C4-2B (cell line): Measurements from ENCODE around the gene ALG1L2.
"Not testable (repeated sequence)": the region's sequence is repeated elsewhere in the genome, so short reads cannot be mapped to it uniquely, and the experiment has no call there.

Experiments used
- H3K27ac ChIP-seq: fragments of 450-650 bp; 2 replicates; pipeline ENCODE4 v1.5.1; 2017
- ZFX ChIP-seq: fragments of 450-650 bp; IDR thresholded peaks from 2 replicates; pipeline ENCODE4 v1.6.1; 2017
- TF ChIP-seq, protein P1 (sequence below): fragments of 450-650 bp; conservative IDR thresholded peaks from 2 replicates; pipeline ENCODE4 v1.5.1; 2017; ENCODE audit warnings: mild to moderate bottlenecking

The ALG1L2 gene

DNA sequence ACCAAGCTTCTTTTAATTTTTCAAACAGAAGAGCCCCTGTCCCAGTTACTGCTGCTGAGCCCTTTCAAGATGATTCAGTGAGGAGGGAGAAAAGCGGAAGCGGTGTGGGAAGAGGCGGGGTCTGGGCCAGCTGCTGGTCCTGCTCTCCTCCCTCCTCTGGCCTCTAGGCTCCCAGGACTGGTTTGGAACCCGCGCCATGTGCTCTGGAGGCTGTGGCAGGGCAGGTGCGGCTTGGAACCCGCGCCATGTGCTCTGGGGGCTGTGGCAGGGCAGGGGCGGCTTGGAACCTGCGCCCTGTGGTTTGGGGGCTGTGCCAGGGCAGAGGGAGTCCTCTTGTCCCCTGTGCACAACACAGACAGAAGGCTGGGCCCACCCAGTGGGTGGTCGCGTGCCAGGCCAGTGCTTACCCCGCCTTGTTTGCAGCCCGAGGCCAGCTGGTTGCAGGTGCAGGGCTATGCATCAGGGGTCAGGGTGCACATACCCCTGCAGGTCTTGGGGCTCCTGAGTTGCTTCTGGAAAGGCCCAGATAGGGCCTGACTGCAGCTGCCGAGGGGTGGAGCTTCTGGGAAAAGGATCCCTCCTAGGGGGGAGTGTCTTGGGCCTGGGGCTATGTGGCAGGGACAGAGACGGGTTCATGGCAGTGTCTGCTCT lies 12.2 kb downstream of the ALG1L2 start:
- TF ChIP-seq, protein P1, sequence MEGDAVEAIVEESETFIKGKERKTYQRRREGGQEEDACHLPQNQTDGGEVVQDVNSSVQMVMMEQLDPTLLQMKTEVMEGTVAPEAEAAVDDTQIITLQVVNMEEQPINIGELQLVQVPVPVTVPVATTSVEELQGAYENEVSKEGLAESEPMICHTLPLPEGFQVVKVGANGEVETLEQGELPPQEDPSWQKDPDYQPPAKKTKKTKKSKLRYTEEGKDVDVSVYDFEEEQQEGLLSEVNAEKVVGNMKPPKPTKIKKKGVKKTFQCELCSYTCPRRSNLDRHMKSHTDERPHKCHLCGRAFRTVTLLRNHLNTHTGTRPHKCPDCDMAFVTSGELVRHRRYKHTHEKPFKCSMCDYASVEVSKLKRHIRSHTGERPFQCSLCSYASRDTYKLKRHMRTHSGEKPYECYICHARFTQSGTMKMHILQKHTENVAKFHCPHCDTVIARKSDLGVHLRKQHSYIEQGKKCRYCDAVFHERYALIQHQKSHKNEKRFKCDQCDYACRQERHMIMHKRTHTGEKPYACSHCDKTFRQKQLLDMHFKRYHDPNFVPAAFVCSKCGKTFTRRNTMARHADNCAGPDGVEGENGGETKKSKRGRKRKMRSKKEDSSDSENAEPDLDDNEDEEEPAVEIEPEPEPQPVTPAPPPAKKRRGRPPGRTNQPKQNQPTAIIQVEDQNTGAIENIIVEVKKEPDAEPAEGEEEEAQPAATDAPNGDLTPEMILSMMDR, result no peak
- no peak for TF ChIP-seq ZFX
- H3K27ac ChIP-seq, result no peak overlapping the region

DNA sequence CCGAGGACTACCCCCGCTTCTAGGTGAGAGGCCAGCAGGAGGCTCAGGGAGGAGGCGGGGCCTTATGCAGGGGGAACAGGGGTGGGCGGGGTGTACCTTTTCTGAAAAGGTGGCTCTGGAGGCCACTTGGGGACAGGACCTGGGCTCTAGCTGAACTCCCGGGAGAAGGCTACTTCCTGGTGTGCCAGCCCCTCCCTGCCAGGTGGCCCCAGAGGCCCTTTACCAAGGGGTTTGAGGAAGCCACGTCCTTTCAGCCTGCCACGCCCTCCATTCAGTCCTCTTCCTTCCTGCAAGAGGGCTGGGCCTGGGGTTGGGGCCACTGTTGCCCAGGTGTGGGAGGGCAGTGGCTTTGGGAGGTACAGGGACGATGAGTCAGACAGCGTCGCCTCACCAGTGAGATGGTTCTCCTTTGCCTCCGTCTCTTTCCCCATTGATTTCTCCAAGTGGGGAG lies 12.9 kb downstream of the ALG1L2 start:
- H3K27ac ChIP-seq, result not testable (repeated sequence)

DNA sequence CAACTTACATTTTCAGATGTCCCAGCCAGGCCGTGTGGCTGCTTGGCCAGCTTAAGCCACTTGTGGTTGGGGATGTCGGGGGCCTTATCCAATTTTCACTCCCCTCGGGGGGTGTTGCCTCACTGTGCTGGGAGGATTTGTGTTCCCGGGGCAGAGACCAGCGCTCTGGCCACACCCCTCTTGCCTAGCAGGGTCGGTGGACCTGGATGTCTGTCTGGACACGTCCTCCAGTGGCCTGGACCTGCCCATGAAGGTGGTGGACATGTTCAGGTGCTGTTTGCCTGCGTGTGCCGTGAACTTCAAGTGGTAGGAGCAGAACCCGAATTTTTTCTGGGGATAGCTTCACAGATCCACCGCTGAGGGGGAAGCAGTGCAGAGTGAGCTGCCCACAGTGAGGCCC lies 14.2 kb downstream of the ALG1L2 start:
- not testable (repeated sequence) for H3K27ac ChIP-seq

DNA sequence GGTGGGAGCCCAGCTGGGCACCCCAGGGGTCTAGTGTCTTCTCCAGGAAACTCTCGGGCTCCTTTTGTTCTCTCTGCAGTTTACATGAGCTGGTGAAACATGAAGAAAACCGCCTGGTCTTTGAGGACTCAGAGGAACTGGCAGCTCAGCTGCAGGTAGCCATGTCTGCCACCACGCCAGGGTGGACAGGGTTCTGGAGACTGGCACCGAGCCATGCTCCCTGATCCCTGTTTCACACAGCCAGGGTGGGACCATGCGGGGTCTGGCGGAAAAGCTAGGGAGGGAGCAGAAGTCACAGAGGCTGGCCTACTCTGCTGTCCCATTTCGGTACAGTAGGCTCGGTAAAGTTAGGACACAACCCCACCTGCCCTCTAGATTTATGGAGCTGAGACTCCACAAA lies 15.5 kb downstream of the ALG1L2 start:
- not testable (repeated sequence) for H3K27ac ChIP-seq

DNA sequence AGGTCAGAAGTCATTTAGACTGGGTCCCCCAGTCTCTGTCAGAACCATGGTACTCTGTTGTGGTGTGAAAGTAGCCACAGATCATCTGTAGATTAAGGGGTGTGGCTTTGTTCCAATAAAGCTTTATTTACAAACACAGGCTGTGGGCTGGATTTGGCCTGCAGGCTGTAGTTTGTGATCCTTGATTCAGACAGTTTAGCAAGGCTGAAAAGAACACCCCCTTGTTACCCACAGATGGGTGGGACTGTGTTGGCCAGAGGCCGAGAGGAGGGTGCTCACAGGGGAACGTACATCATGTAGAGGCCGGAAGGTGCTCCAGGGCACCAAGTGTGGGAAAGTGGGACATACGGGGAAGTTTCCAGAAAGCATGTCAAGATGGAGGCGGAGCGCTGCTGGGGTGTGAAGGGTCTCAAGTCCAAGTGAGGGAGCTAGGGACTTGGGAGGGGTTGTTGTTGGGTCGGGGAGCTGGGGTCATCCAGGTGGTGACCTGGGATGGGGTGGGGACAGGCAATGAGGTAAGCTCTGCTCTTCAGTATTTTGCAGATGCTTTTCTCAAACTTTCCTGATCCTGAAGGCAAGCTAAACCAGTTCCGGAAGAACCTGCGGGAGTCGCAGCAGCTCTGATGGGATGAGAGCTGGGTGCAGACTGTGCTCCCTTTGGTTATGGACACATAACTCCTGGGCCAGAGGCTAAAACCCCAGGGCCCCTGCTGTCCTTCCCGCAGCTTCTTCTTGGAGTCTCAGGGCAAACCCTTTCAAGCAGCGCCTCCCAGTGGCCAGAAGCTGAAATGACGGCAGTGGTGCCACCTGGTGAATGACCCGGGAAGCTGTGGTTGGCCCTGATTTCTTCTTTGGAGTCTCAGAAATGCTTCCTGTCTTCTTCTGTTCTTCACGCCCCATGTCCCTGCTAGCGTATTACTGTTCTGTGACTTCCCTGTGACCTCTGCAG lies 16.3 kb downstream of the ALG1L2 start:
- TF ChIP-seq, protein P1, result peak; percentile 44; the same call in 1 of the 2 replicates

DNA sequence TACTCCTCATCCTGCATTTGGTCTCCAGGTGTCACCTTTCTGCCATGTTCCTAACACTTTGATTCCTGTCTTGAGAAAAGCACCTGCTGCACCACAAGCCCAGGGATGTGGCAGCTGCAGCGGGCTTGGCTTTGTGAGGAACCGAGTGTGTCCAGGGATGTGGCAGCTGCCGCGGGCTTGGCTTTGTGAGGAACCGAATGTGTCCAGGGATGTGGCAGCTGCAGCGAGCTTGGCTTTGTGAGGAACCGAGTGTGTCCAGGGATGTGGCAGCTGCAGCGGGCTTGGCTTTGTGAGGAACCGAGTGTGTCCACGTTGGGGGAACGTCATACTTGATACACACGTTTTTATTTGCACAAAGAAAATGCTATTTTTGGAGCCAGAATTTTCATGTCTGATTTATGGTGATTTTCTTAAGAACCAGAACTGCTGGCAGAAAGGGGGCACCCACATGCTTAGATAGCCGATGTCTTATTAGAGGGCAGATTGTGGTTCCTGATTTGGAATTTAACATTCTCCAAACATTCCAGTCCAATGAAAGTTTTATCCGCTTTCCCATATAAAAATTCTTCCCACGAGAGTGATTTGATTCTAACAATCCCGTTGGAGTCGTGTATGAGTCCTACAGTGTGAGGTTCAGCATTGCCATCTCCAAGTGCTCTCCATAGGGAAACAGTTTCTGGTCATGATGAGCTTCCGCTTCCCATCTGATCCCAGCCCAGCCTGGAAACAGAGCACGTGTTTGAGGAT lies 17.2 kb downstream of the ALG1L2 start:
- H3K27ac ChIP-seq, result not testable (repeated sequence)

More for the DNA sequence above, 16.3 kb downstream of the ALG1L2 start:
- not testable (repeated sequence) for H3K27ac ChIP-seq

DNA sequence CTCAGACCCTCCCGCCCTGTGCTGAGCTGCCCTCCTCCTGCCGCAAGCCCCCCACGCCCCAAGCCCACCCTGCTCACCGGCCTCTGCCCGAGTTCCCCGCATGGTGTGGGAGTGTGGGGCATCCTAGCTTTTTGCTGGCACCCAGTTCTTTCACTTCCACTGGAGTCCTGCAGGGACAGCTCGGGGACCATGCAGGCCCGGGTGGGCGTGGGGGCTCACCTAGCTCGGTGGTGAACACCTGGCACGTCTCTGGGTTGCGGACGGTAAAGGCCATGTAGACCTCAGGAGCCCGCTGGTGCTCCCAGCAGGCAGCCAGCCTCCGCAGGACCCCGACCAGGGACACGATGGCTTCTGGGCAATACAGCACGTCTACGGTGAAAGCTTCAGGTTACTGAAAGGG lies 20.9 kb downstream of the ALG1L2 start:
- H3K27ac ChIP-seq, result not testable (repeated sequence)

DNA sequence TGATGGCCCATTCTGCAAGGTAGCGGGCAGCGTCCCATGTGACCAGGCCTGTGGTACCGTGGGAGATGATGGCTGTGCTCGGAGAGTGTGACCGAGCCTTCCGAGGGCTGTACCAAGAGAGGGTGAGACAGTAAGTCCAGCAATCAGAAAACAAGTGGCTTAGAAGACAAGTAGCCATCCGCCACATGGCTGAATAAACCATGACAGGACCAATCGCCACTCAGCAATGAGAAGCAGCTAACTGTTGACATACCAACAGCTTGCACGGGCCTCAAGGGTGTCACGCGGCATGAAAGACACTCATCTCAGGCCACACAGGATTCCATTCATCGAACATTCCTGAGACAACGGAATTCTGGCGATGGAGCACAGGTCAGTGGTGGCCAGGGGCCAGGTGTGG lies 22.6 kb downstream of the ALG1L2 start:
- not testable (repeated sequence) for H3K27ac ChIP-seq

DNA sequence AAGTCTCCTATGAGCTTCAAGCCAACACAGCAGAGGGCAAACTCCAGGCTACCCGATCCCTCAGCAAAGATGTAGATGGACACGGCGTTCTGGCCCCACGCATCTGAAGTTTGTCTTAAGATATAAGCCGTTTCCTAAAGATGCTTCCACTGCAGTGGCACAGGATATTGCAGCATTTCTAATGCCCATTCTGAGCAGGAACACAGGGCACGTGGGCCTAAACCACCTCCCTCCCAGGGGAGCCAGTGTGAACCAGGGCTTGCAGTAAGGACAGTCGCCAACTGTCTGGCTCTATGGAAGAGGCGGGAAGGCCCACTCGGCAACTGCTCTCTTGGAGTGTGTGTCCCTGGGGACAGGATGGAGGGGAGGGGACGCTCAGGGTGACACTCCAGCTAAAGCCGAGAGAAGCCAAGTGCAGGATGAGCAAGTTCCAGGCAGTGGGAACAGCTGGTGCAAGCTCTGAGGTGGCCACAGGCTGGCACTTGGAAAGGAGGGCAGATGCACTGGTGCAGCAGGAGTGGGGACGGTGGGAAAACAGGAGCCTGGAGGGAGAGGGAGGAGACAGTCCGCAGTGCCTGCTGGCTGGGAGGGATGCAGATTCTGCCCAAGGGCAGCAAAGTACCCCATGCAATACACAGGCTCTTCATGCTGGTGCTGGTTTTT lies 25.8 kb downstream of the ALG1L2 start:
- not testable (repeated sequence) for H3K27ac ChIP-seq

DNA sequence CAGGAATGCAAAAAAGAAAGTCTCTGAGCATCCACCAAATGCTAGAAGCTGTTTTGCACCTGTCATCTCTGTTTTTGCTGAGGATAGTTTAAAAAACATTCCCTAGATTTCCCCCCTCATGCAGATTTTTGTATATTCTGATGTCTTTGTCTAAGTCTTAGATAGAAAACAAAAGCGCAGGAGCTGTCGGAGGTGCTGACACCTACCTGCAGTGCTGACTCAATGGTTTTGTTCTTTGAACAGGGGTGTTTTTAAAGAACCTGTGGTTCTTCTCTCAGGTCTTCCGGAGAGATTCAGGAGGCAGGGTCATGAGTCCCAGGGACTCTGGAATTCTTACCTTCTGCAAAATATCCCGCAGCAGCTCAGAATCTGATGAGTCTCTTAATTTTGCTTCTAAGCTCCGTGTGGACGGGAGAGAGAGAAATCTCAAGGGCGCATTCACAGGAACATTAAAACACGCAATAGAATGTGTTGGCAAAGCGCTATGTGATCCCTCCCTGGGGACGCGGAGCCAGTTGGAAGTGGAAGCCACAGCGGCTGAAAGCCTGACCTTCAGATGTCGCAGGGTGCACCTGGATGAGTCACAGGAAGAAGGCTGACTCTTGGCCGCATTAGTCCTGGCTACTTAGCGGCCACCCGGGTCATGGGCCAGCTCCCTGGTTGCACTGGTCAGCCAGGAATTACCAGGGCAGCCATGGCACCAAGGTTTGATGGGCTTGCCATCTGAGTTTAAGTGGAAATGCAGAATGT lies 27.4 kb downstream of the ALG1L2 start:
- not testable (repeated sequence) for H3K27ac ChIP-seq

DNA sequence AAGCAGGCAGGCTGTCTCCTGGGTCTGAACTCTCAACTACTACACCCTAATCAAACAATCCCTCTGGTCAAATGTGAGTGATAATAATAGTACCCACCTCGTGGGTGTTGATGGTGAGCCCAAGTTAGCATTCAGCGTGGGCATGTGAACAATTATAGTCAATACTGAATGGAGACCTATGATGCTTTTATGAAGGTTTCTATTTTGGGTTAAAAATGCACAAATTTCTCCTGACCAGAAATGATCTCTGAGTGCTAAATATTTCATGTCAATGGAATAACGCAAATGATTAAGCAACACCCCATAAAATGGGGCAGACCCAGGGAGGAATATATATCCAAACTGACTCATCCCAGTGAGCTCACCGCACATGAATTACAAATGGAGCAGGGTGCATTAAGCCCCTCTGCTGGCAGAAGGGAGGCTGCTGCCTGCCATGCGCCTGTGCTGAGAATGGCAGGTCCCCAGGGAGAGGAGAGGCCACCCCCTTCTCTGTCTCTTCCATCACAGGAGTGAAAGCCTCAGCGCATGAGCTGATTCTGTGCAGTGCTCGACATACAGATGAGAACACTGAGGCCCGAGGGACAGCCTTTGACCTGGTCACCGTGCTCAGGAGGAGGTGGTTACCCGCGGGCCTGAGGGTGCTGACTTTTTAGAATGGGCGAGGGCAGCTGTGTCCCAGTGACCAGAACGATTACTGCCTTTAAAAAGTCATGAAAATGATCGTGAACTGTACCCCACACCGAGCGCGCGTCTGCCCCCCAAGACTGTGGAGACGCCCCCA lies 28.9 kb downstream of the ALG1L2 start:
- peak overlapping the region; percentile 54 for H3K27ac ChIP-seq
